Lower leg skin (tissue), 4 donors: ENCODE measurements around the gene PES1. TPM values are rescaled to one million over a fixed set of nuclear protein-coding genes. Genes with fewer than 3 reads are reported as not detected.

Experiments used
- DNase-seq, 2 donors: peaks; one replicate each; pipeline ENCODE4 v3.0.0-alpha.2; 2019; ENCODE audit warnings: low spot score in 2 of 2
- H3K4me3 ChIP-seq: fragments of 200-600 bp; sonication (generic); 2 replicates; pipeline ENCODE4 v1.5.1; 2017; ENCODE audit warnings: mild to moderate bottlenecking, low read depth; ENCODE audit not compliant: poor library complexity, severe bottlenecking
- POLR2A ChIP-seq, 2 donors: fragments of 450-650 bp; IDR thresholded peaks; one replicate each; pipeline ENCODE4 v1.6.1; 2016 to 2017; ENCODE audit warnings: antibody characterized with exemption in 2 of 2, mild to moderate bottlenecking in 1 of 2, moderate library complexity in 1 of 2
- WGBS, 2 donors: methylation state at CpG; one replicate each; pipeline ENCODE4 v1.1.5; 2018; 5-methylcytosine and 5-hydroxymethylcytosine counted together
- intact Hi-C: fragments of 100-400 bp; cut with DNase I; formaldehyde crosslinking; loops from one replicate; pipeline ENCODE4 v1.15.0; 2023; ENCODE audit warnings: low total_unique reads
- total RNA-seq, 4 donors: library from RNA; depleted of rRNA; stranded (reverse); fragments of >200 nt; gene quantifications; one replicate each; pipeline ENCODE4 v1.1.0, GENCODE V29; 2016
- TF ChIP-seq, protein P1 (sequence below), 3 donors: fragments of 450-650 bp; IDR thresholded peaks; one replicate each; pipeline ENCODE4 v1.5.1; 2016; ENCODE audit warnings: antibody characterized with exemption in 3 of 3, mild to moderate bottlenecking in 3 of 3, moderate library complexity in 2 of 3

The PES1 gene
- total RNA-seq = 10 to 100 TPM; 43.1 to 55.6 (median 49.1) TPM

DNA sequence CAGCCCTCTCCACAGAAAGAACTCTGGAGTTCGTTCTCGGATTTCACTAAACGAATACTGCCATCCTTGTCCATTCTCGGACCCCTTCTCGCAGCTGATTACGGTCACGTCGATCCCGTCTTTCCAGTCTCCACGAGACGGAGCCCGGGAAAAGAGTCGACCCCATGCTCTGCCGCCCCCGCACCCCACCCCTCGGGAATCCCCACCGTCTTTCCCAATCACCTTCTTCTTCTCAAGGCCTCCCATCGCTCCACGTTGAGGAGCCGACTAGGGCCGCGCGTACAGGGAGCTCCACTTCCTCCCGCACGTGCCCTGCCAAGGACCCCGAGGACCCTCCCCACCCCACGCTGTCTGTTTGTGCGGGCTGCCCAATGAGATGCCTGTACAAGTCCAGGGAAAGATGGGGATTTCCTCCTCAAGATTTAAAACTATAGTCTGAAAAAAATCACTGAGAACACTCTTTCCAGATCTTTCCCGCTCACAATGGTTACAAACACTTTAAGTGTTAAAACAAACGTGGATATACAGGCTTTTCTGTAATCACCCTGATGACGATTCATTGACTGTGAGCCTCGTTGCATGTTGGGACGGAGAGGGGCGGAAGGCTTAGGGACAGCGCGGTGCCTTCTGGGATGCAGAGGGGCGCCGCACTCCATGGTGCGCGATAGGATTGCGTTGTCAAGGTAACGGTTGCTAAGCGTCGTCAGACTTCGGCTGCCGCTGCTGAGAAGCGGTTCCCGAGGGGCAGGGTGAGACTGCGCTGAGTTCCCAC is at the start of gene PES1:
TSS of gene PES1 (minus strand) at position 323 of the 772 bp plus-strand sequence. CDS start at position 246, 77 bp downstream.
- TF ChIP-seq, protein P1, sequence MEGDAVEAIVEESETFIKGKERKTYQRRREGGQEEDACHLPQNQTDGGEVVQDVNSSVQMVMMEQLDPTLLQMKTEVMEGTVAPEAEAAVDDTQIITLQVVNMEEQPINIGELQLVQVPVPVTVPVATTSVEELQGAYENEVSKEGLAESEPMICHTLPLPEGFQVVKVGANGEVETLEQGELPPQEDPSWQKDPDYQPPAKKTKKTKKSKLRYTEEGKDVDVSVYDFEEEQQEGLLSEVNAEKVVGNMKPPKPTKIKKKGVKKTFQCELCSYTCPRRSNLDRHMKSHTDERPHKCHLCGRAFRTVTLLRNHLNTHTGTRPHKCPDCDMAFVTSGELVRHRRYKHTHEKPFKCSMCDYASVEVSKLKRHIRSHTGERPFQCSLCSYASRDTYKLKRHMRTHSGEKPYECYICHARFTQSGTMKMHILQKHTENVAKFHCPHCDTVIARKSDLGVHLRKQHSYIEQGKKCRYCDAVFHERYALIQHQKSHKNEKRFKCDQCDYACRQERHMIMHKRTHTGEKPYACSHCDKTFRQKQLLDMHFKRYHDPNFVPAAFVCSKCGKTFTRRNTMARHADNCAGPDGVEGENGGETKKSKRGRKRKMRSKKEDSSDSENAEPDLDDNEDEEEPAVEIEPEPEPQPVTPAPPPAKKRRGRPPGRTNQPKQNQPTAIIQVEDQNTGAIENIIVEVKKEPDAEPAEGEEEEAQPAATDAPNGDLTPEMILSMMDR (IDR thresholded peaks at IDR 0.05) = no peak
- TF ChIP-seq POLR2A (IDR thresholded peaks at IDR 0.05) = peak in 1 of 2 donors; percentile 20
- intact Hi-C loops = no loop called here
- 0% methylated on average over 49 of the region's 49 CpGs for WGBS, 2 donors
- peak within 1 kb of the TSS; percentile 68 for H3K4me3 ChIP-seq
- DNase-seq = peak; percentile 93 to 98

DNA sequence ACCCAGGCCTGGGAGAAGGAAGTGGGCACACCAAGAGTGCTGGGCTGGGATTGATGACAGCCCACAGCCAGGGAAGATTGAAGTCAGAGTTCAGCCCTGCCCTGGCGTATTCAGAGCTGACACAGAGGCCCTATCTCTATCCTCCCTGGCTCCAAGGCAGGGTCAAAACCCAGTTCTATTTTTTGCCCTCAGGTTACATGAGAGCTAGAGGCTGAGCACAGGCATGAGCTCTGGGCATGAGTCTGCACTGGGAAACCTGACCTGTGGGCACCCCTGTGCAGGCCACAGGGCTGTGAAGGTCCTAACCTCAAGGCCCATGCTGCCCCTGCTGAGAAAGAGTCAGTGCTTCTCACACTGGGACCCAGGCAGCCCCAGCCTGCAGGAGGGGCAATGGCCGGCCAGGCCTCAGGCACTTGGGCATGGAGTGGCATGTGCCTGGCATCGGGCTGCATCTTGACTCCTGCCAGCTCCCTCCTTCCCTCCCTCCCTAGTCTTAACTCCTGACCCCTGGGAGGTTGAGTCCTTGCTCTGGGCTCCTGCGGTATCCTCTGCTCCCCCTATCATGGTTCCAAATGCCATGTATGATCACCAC is 49.2 kb upstream of the PES1 start:
- DNase-seq = no peak
- no peak overlapping the region for H3K4me3 ChIP-seq
- intact Hi-C loops = no loop called here
- 67 to 78% methylated on average over 4 of the region's 4 CpGs for WGBS, 2 donors
- TF ChIP-seq, protein P1 (IDR thresholded peaks at IDR 0.05) = no peak
- TF ChIP-seq POLR2A (IDR thresholded peaks at IDR 0.05) = no peak

DNA sequence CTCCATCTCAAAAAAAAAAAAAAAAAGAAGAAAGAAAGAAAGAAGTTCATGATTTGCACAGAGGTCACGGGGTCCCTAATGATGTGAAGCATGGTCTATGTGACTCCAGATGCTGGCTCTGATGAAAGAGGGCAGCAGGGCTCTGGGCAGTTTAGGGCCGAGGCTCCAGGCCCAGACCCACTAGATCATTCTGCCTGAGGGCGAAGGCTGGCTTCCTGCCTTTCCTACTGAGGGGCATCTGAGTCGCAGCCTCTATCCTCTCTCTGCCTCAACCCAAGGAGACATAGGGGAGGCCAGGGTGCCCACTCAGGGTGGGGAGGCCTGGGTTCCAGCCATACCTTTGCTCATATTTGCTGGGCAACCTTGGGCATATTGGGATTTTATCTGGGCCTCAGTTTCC is 48.7 kb upstream of the PES1 start:
- no peak for DNase-seq
- intact Hi-C loops = no loop called here
- 86 to 92% methylated on average over 4 of the region's 4 CpGs for WGBS, 2 donors
- TF ChIP-seq, protein P1 (IDR thresholded peaks at IDR 0.05) = no peak
- no peak for TF ChIP-seq POLR2A (IDR thresholded peaks at IDR 0.05)
- no peak overlapping the region for H3K4me3 ChIP-seq

DNA sequence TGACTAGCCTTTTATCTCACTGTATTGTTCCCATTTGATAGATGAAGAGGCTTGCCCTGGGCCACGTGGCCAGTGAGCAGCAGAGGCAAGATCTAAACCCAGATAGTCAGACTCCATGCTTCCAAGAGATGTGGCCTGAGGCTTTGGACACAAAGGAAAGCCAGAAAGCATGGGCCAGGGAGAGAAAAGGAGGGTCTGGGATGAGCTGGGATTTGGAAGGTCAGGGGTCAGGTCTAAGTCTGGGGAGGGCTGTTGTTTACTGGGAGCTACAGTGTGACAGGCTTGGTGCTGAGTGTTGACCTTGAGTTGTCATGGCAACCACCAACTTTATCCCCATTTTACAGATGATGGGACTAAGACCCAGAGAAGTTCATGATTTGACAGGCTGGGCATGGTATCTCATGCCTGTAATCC is 46.0 kb upstream of the PES1 start:
- H3K4me3 ChIP-seq = no peak overlapping the region
- no peak for DNase-seq
- WGBS, 2 donors = 35 to 46% methylated on average over 1 of the region's 1 CpG
- TF ChIP-seq, protein P1 (IDR thresholded peaks at IDR 0.05) = no peak
- no peak for TF ChIP-seq POLR2A (IDR thresholded peaks at IDR 0.05)
- intact Hi-C loops = loop anchor here (10.0 kb wide), 2 partner anchors 287 to 507 kb away; partner anchors contain the start of gene PLA2G3

DNA sequence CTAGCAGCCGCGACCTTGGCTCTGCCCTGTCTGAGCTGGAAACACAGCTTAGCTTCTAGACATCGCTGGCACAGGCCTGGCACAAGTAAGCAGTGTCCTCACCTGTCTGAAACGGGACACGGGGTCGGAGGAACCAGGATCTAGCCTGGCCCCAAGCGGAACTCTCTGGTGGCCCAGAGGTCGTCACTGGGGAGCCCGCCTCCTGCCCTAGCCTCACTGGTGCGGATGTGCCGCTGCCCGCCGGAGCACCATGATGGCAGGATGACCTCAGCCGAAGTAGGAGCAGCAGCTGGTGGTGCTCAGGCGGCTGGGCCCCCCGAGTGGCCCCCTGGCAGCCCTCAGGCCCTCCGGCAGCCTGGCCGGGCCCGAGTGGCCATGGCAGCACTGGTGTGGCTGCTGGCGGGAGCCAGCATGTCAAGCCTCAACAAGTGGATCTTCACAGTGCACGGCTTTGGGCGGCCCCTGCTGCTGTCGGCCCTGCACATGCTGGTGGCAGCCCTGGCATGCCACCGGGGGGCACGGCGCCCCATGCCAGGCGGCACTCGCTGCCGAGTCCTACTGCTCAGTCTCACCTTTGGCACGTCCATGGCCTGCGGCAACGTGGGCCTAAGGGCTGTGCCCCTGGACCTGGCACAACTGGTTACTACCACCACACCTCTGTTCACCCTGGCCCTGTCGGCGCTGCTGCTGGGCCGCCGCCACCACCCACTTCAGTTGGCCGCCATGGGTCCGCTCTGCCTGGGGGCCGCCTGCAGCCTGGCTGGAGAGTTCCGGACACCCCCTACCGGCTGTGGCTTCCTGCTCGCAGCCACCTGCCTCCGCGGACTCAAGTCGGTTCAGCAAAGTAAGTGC is 44.7 kb upstream of the PES1 start:
- TF ChIP-seq POLR2A (IDR thresholded peaks at IDR 0.05) = no peak
- TF ChIP-seq, protein P1 (IDR thresholded peaks at IDR 0.05) = no peak
- DNase-seq = peak; percentile 18 to 87
- intact Hi-C loops = loop anchor here (10.0 kb wide), 2 partner anchors 288 to 508 kb away; partner anchors contain the start of gene PLA2G3

More for the DNA sequence above, 44.7 kb upstream of the PES1 start:
- peak overlapping the region; percentile 45 for H3K4me3 ChIP-seq
- 9 to 21% methylated on average over 24 to 32 of the region's 45 CpGs for WGBS, 2 donors
